CD4-positive, alpha-beta T cell (primary cell): ENCODE results near the gene PRSS50. TPM values are rescaled to one million over a fixed set of nuclear protein-coding genes. Genes with fewer than 3 reads are reported as not detected.

ENCODE experiments used
- ATAC-seq: fragments of 200-7000 bp; cut with Tn5 transposase; one replicate; pipeline ENCODE4 v1.10.0; 2022; ENCODE audit warnings: mild to moderate bottlenecking; ENCODE audit not compliant: poor library complexity
- CTCF ChIA-PET: fragments of 350-600 bp; sonication (Branson Sonifier 250); formaldehyde crosslinking; loops from one replicate; lab custom pipeline; 2021; ENCODE audit warnings: antibody characterized with exemption, inconsistent platforms; lab: Charles Lee
- POLR2A ChIA-PET: fragments of 350-600 bp; sonication (Branson Sonifier 250); formaldehyde crosslinking; loops from one replicate; lab custom pipeline; 2021; ENCODE audit warnings: antibody characterized with exemption, inconsistent platforms; lab: Charles Lee
- DNase-seq, 14 experiments: peaks; one replicate each; pipeline ENCODE4 v3.0.0-alpha.2; 2013 to 2020; ENCODE audit warnings: mixed read lengths in 2 of 14
- H3K27ac ChIP-seq, 2 donors: one replicate each; pipeline versions ENCODE4 v1.5.1 to v1.7.0; 2013; ENCODE audit warnings: low read length in 2 of 2, low read depth in 1 of 2, mild to moderate bottlenecking in 1 of 2
- H3K27me3 ChIP-seq, 2 experiments: 1 replicate in 1 of 2; 2 replicates in 1 of 2; pipeline versions ENCODE4 v1.6.1 to v1.7.0; 2013; ENCODE audit warnings: low read length in 2 of 2, control low read depth in 1 of 2, mild to moderate bottlenecking in 1 of 2, moderate library complexity in 1 of 2; ENCODE audit not compliant: insufficient read depth in 2 of 2, control insufficient read depth in 1 of 2
- H3K36me3 ChIP-seq: one replicate; pipeline ENCODE4 v1.6.1; 2013; ENCODE audit warnings: low read length, control low read depth; ENCODE audit not compliant: insufficient read depth
- H3K4me1 ChIP-seq: one replicate; pipeline ENCODE4 v1.6.1; 2013; ENCODE audit warnings: low read length, control low read depth; ENCODE audit not compliant: insufficient read depth
- H3K4me3 ChIP-seq: one replicate; pipeline ENCODE4 v1.5.1; 2013; ENCODE audit warnings: mild to moderate bottlenecking, low read length, moderate library complexity
- H3K9me3 ChIP-seq, 2 experiments: 1 replicate in 1 of 2; 2 replicates in 1 of 2; pipeline versions ENCODE4 v1.6.1 to v1.7.0; 2013; ENCODE audit warnings: low read length in 2 of 2, mild to moderate bottlenecking in 2 of 2, control low read depth in 1 of 2, moderate library complexity in 1 of 2; ENCODE audit not compliant: control insufficient read depth in 1 of 2, insufficient read depth in 1 of 2
- H3K27ac Mint-ChIP-seq: one replicate; pipeline ENCODE4 v1.8.0; 2020; ENCODE audit warnings: mixed read lengths
- H3K27me3 Mint-ChIP-seq: one replicate; pipeline ENCODE4 v1.8.0; 2021; ENCODE audit warnings: mixed read lengths
- H3K36me3 Mint-ChIP-seq: one replicate; pipeline ENCODE4 v1.8.0; 2021; ENCODE audit warnings: low read depth, mixed read lengths
- H3K4me1 Mint-ChIP-seq: one replicate; pipeline ENCODE4 v1.8.0; 2021; ENCODE audit warnings: low read depth, mixed read lengths
- H3K4me3 Mint-ChIP-seq: one replicate; pipeline ENCODE4 v1.8.0; 2020; ENCODE audit warnings: mild to moderate bottlenecking, mixed read lengths
- H3K9me3 Mint-ChIP-seq: one replicate; pipeline ENCODE4 v1.8.0; 2020; ENCODE audit warnings: mixed read lengths
- CTCF ChIP-seq: fragments of 200-600 bp; IDR thresholded peaks from one replicate; pipeline ENCODE4 v1.8.0; 2022; ENCODE audit warnings: antibody characterized with exemption, mild to moderate bottlenecking
- intact Hi-C, 2 experiments: fragments of 100-400 bp; cut with DNase I in 1 of 2; cut with micrococcal nuclease in 1 of 2; formaldehyde crosslinking; loops; one replicate each; pipeline versions ENCODE4 v1.15.1 to v1.9.0; 2023 to 2025; cut with DNase I, micrococcal nuclease
- total RNA-seq, 174 experiments: library from RNA in 2 of 174; stranded (reverse) in 2 of 174; gene quantifications; one replicate each; pipeline ENCODE4 v1.2.3 and lab custom pipeline; 2021 to 2026

Gene PRSS50
- total RNA-seq, 2 experiments from 2014 or later: not detected

GRCh38 chr3:46693892-46694226, 23.8 kb downstream of the PRSS50 start:
- H3K4me1 Mint-ChIP-seq: peaks cover 80% of the 10 kb centered on the region
- peak overlapping the region; percentile 69 for H3K4me3 Mint-ChIP-seq
- peak in 11 of 14 experiments; percentile 27 to 82 (median 56) for DNase-seq
- H3K27ac Mint-ChIP-seq: peak overlapping the region; percentile 90
- ATAC-seq: peak; percentile 45
- no peaks in the 10 kb centered on the region for H3K36me3 Mint-ChIP-seq
- peak overlapping the region; percentile 64 to 65 for H3K27ac ChIP-seq
- no peaks in the 10 kb centered on the region for H3K27me3 ChIP-seq
- H3K9me3 Mint-ChIP-seq: no peaks in the 10 kb centered on the region
- no peak for TF ChIP-seq CTCF
- peak overlapping the region; percentile 71 for H3K4me3 ChIP-seq
- intact Hi-C loops: loop anchor here in 1 of 2 experiments (10.0 kb wide), 1 partner anchor 471 kb away; the partner anchor contains the start of gene SETD2
- peaks cover 76% of the 10 kb centered on the region for H3K4me1 ChIP-seq
- no peaks in the 10 kb centered on the region for H3K9me3 ChIP-seq
- no peaks in the 10 kb centered on the region for H3K27me3 Mint-ChIP-seq
- CTCF ChIA-PET: interaction anchor here (0.9 to 1.4 kb wide), 2 partner anchors 64 to 216 kb away, joined by 3 read pairs; no protein-coding TSS in a partner anchor
- POLR2A ChIA-PET: interaction anchor here (1.3 to 1.4 kb wide), 2 partner anchors 21 to 470 kb away, joined by 3 to 6 read pairs; partner anchors contain the start of gene SETD2
- no peaks in the 10 kb centered on the region for H3K36me3 ChIP-seq

GRCh38 chr3:46693038-46693891, 24.4 kb downstream of the PRSS50 start, which contains the start of gene ALS2CL:
ALS2CL (minus strand) TSS chr3:46693679; CDS start chr3:46689440, 4,239 bp downstream.
- peak within 1 kb of the TSS; percentile 65 to 69 for H3K27ac ChIP-seq
- peaks cover 74% of the 10 kb centered on the region for H3K4me1 ChIP-seq
- Mint-ChIP-seq H3K4me3 (peak within 1 kb of the TSS; percentile 95), H3K36me3 (no peaks in the 10 kb centered on the region), H3K4me1 (peaks cover 77% of the 10 kb centered on the region), H3K27me3 (no peaks in the 10 kb centered on the region), H3K9me3 (no peaks in the 10 kb centered on the region), H3K27ac (peak within 1 kb of the TSS; percentile 90)
- peaks cover 3% of the 10 kb centered on the region for H3K36me3 ChIP-seq
- H3K4me3 ChIP-seq: peak within 1 kb of the TSS; percentile 71
- H3K9me3 ChIP-seq: no peaks in the 10 kb centered on the region
- peak; percentile 76 for ATAC-seq
- intact Hi-C loops: loop anchor here in 1 of 2 experiments (10.0 kb wide), 1 partner anchor 472 kb away; the partner anchor contains the start of gene SETD2
- no peaks in the 10 kb centered on the region for H3K27me3 ChIP-seq
- DNase-seq: peak; percentile 54 to 91 (median 74)
- CTCF ChIA-PET: interaction anchor here (1.0 to 1.4 kb wide), 3 partner anchors 25 to 216 kb away, joined by 3 to 4 read pairs (median 3); partner anchors contain the start of gene PRSS50
- no peak for TF ChIP-seq CTCF
- POLR2A ChIA-PET: interaction anchor here (0.6 to 1.4 kb wide), 5 partner anchors 22 to 470 kb away, joined by 3 to 6 read pairs (median 3); partner anchors contain the start of gene SETD2

GRCh38 chr3:46692566-46692990, 25.1 kb downstream of the PRSS50 start:
- Histone ChIP-seq H3K4me1 (peaks cover 73% of the 10 kb centered on the region), H3K4me3 (peak overlapping the region; percentile 71), H3K36me3 (peaks cover 10% of the 10 kb centered on the region), H3K27me3 (no peaks in the 10 kb centered on the region), H3K9me3 (no peaks in the 10 kb centered on the region), H3K27ac (no peak overlapping the region)
- POLR2A ChIA-PET: interaction anchor here (0.6 to 1.4 kb wide), 4 partner anchors 62 to 471 kb away, joined by 3 to 5 read pairs (median 3); partner anchors contain the start of gene SETD2
- H3K4me3 Mint-ChIP-seq: peak overlapping the region; percentile 95
- intact Hi-C loops: loop anchor here in 1 of 2 experiments (10.0 kb wide), 1 partner anchor 472 kb away; the partner anchor contains the start of gene SETD2
- TF ChIP-seq CTCF: no peak
- H3K27ac Mint-ChIP-seq: peak overlapping the region; percentile 90
- CTCF ChIA-PET: interaction anchor here (1.0 to 1.4 kb wide), 3 partner anchors 26 to 217 kb away, joined by 3 to 4 read pairs (median 3); partner anchors contain the start of gene PRSS50
- H3K27me3 Mint-ChIP-seq: no peaks in the 10 kb centered on the region
- ATAC-seq: no peak
- peaks cover 72% of the 10 kb centered on the region for H3K4me1 Mint-ChIP-seq
- H3K9me3 Mint-ChIP-seq: no peaks in the 10 kb centered on the region
- DNase-seq: no peak
- H3K36me3 Mint-ChIP-seq: no peaks in the 10 kb centered on the region
